CD4-positive, alpha-beta T cell treated with Interleukin-15 for 4 hours (primary cell): ENCODE data around the gene CD7.

ENCODE experiments used
- DNase-seq: peaks from one replicate; pipeline ENCODE4 v3.0.0-alpha.2; 2020; ENCODE audit warnings: low spot score

The CD7 gene

DNA sequence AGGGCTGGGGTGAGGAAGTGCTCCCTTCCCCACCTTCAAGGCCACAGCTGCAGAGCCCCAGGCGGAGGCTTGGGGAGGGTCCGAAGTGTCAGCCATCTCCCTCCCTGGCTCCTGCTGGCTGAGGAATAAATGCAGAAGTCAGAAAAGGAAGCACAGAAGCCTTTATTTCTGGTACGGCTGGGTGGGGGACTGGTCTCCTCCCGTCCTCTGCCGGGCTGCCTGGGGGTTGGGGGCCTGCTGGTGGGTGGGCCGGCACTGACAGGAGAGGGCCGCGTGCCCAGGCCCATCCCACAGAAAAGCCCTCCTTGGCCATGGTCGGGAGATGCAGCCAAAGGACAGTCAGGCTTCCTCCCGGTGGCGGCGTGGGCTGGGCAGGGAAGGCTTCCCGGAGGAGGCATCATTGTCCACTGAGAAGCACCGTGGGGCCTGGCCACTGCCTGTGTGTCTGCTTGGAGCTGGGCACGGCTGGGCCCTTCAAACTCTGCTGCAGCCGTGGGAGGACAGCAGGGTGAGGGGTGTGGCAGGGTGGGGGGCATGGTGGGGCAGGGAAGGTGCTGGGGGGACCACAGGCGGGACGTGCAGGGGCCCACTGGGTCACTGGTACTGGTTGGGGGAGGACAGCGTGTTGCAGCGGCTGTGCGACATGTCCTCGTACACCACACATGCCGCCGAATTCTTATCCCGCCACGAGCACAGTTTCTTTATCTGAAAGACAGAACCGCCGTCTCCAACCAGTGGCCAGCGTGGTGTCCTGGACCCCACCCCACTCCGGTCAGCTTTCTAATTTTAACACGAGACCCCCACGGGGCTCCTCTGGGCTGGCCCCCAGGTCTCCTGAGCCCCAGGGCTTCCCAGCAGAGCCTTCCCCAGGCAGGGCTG is 2.4 kb downstream of the CD7 start:
- no peak for DNase-seq

DNA sequence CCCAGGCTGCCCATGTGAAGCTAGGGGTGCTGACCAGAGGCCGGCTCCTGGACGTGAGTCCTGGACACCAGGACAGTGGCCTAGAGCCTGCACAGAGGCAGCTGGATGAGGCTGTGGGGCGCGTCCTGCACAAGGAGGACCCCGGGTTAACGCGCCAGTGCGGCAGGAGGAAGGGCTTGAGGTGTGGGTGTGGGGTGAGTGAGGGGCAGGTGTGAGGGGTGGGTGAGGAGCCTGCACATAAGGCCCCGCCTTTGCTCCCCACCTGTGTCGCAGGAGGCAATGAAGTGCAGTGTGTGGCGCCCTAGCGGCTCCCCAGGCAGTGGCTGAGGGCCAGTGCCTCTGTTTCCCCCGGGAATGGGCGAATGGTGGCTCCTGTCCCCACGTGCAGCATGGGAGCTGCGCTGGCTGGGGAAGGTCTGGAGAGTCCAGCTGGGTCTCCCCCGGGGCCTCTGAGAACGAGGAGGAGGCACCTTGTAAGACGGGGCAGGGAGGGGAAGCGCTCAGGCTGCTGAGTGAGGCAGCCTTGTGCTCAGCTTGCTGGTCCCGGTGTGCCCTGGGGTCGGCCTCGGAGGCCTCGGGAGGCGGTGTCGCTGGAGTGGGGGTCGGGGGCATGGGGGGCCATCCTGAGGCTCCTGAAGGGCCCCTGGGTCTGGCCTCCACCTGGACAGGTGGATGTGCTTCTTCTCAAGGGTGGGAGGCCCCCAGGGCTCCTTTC is 3.2 kb downstream of the CD7 start:
- DNase-seq: no peak

DNA sequence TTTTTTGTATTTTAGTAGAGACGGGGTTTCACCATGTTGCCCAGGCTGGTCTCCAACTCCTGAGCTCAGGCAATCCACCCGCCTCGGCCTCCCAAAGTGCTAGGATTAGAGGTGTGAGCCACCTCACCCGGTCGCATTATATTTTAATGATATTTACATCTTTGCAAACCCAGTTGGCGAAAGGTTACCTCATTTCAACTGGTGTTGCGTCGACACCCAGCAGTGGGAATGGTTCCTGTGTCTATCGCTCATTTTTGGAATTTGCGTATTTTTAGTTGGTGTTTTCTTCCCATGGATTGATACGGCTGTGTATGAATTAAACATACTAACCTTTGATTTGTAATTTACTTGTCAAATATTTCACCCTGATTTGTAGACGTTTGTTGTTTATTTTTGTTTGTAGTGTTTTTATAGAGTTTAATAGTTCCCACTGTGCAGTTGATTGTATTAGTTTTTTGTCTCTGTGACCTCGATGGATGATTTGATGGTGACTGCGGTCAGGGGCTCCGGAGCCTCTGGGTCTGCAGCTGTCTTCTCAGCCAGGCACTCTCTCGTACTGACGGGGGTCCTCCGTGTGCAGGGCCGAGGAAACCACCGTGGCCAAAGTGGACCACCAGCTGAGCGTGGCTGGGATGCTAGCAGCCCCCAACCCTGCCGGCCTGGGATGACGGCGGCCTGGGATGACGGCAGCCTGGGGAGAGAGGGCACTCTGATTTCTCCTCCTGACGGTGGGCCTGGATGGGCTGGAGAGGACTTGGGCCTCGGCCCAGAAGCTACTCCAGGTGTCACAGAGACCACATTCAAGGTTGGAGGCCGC is 4.0 kb downstream of the CD7 start:
- DNase-seq: no peak

DNA sequence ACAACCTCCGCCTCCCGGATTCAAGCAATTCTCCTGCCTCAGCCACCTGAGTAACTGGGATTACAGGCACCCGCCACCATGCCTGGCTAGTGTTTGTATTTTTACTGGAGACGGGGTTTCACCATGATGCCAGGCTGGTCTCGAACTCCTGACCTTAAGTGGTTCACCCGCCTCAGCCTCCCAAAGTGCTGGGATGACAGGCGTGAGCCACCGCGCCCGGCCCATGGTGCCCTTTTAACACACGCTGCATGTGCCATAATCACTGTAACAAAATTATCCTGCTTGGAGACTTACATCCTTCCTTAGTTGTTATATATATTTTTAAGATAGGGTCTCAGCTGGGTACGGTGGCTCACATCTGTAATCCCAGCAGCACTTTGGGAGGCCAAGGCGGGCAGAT is 5.4 kb downstream of the CD7 start:
- no peak for DNase-seq

DNA sequence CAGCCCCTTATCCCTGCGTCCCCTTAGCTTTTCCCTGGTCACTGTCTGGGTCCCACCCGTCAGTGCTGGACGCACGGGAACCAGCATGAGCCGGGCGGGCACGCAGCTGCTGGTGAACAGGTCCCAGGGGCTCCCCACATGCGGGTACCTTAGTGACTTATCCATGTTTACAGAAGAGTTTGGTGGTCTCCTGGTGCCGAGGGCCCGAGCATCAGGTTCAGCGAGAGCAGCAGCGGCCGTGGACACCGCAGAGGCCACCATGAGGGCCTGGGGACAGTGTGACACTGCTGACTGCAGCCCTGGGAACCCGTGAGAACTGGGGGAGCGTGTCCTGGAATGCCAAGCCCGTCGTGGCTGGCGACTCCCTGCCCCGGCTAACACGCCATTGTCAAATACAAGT is 6.5 kb downstream of the CD7 start:
- no peak for DNase-seq

DNA sequence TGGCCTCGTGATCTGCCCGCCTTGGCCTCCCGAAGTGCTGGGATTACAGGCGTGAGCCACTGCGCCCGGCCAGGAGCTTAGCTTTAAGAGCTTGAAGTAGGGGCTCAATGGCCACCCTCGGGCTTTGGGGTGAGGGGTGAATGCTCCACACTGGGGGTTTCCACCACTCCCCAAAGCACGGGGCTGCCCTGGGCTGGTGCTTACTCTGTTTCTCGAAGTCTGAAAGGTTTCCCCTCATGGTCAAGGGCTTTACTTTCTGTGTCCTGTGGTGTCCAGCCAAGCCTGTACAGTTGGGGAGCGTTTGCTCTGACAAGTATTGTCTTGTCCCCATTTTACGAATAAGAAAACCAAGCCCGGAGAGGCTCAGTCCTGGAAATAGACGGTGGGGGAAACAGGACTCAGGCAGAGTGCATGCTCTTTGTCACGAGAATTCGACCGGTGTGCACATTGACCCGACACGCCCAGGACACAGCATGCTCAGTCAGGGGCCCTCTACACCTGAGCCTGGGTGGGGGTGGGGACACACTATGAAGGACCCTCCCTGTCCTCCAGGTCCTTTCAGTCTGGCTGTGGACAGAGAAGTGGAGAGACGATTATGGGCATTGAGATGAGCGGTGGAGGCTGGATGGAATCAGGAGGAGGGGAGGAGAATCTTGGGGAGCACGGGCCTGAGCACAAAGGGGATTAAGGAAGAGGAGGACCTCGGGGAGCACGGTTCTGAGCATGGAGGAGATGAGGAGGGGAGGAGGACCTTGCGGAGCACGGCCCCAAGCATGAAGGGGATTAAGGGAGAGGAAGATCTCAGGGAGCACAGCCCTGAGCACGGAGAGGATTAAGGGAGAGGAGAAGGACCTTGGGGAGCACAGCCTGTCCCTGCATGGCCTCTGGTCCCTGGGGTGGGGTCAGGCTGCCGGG is 7.5 kb downstream of the CD7 start:
- DNase-seq: no peak

DNA sequence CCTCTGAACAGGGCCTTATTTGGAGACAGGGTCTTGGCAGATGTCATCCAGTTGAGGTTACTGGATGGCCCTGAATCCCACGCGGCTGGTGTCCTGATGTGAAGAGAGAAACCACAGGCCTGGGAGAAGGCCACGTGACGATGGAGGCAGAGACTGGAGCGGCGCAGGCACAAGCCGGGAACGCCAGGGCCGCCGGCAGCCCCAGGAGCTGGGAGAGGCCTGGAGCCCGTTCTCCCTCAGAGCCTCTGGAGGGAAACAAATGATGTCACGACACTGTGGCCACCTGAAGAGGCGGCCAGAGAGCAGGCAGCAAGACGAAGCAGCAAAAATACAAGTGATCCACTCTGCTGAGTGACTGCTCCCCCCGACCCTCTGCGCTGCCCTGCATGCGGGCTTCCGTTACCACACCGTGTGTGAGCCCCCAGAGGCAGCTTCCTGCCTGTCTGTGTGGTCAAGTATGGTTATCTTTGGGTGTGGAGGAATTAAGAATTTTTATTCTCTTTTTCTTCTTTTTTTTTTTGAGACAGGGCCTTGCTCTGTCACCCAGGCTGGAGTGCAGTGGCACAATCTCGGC is 11.6 kb downstream of the CD7 start:
- DNase-seq: no peak

DNA sequence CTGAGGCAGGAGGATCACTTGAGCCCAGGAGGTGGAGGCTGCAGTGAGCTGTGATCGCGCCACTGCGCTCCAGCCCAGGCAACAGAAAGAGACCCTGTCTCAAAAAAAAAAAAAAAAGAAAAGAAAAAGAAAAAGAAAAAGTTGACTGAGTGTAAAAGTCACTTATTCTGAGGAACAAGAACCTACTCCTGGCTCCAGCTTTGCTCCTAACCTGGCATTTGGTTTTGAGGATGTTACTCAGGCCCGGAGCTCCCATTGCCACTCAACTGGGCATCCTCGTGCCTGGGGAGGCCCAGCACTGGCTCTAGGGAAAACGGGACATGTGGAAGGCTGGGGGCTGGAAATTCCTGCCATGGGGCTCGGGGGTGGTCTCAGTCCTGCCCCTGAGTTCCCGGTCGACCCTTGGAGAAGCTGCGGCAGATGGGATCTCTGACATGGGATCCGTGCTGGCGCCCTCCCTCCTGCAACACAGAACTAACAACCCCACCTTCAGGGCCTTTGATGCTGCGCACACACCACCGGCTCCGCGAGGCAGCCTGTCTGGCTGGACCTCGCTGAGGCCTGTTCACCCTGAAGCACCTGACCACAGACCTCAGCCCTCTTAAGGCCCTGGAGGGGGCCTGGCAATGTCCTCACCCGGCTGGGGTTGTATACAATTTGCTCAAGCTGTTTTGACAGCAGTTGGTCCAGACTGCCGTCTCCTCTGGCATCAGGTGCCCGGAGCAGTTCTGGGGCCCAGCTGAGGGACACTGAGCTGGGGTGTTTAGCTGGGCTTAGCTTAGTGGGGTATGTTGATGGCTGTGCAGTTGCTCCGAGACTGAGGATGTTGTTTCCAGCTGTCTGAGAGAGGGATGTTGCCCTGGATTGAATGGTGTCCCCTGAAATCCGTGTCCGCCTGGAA is 12.3 kb downstream of the CD7 start:
- no peak for DNase-seq

DNA sequence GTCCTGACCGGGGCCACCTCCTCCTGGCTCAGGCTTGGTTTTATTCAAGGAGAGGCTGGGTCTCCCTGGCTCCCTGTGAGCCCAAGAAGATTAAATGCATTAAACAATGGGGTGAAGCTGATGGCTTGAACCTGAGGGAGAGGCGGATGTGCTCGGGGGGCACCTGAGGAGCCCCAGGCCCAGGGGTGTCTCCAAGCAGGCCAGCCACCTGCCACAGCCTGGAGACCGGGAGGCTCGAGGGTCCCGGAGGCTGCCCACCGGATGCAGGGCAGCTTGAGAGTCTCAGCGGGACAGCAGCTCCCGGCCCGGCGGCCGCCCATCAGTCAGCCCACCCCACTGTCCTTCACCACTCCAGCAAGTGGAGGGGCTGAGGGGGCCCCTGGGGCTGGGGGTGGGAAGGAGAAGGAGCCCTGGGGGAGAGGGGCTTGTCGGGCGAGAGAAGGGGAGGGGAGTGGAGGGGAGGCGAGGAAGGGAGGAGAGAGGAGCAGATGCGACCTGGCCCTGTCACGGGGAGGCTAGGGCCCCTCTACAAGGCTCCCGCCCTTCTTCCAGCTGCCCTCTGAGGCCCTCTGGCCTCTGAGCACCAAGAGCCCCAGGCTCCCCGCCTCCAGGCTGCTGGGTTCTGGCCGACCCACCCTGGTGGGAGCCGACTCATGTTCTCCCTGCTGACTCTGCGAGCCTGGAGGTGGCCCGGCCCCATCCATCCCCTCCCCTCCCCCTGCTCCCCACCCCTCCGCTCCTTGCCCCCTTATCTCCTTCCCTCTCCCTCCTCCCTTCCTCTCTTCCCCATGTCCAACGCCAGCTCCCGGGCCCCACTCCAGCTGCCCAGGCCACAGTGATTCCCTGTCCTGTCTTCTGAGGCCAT is 13.2 kb downstream of the CD7 start:
- DNase-seq: no peak

DNA sequence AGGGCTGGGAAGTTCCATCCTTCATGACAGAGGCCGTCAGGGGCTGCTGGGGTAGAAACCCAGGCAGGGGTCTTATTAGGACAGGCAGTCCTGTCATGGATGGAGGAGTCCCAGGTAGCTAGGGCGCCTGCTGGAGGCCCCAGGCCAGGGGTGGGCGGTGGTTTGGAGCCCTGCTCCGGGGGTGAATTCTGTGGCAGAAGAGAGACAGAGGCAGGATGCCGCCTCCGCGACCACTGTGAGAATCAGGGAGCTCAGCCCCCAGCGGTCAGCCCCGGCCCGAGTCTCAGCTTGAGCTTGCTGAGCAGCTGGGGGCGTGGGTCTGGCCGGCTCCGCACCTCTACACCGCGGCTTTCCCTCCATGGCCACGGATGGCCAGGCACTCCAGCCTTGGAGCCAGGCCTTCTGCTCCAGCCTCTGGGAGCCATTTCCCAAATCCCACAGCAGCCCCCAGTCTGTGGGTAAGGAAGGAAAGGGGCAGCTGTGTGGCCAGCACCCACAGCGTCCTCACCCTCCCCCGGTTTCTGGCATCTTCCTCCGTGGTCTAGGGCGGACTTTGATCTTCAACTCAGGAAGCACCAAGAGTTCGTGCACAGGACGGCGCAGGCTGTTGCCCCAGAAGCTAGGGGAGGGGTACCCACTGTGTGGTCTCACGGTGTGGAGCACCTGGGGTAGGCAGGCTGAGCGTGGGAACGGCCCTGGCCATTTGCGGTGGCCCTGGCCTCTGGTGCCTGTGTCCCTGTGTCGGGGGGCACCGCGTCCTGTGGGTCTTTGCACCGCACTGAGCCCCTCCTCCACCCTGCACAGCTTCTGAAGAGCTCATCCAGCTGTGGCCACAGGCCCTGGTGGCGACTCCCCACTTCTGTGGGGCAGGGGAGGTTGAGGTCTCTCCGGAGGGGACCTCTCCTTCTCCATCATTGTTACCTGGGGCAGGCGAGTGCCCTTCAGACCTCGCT is 14.1 kb downstream of the CD7 start:
- peak; percentile 36 for DNase-seq

DNA sequence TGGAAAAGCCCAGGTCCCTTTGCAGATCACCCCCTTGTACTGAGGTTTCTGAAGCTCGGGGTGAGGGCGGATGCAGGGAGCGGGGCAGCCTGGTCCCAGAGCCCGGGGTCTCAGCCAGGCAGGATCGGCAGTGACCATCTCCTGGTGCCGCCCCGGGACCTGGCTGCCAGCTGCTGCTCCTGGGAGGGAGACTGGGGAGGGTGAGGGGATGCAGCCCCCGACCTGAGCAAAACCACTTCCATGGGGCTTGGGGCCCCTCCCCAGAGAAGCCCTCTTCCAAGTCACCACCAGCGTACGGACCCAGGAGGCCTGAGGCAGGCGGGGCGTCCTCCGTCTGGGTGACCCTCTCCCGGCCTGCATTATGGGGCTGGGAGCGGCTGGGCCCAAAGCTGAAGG is 14.8 kb downstream of the CD7 start:
- no peak for DNase-seq

DNA sequence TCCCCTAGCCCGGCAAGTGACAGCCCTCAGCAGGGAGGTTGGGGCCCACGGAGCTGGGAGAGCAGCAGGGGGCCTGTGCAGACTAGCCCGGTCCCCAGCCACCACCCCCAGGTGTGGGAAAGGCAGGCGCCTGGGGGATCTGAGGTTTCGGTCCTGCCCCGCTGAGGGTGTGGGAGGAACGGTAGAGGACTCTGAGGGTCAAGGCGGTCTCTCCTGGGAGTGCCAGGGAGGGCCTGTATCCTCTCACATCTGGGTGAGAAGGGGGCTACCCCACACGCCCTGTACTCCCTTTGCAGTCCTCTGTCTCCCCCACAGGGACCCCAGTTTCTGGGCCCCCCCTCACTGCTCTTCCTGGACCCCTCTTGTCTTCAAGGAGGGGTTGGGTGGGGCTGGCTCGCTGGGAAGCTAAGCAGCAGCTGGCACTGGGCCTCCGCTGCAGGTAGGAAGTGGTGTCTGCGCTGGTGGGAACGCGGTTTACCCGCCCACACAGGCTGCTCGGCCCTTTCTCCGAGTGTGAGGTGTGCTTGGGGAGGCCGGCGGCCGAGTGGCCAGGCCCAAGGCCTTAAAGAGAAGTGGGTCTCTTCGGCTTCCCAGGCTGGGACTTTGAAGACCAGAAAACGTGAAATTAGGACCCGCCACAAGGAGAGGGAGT is 15.4 kb downstream of the CD7 start:
- DNase-seq: peak; percentile 41

DNA sequence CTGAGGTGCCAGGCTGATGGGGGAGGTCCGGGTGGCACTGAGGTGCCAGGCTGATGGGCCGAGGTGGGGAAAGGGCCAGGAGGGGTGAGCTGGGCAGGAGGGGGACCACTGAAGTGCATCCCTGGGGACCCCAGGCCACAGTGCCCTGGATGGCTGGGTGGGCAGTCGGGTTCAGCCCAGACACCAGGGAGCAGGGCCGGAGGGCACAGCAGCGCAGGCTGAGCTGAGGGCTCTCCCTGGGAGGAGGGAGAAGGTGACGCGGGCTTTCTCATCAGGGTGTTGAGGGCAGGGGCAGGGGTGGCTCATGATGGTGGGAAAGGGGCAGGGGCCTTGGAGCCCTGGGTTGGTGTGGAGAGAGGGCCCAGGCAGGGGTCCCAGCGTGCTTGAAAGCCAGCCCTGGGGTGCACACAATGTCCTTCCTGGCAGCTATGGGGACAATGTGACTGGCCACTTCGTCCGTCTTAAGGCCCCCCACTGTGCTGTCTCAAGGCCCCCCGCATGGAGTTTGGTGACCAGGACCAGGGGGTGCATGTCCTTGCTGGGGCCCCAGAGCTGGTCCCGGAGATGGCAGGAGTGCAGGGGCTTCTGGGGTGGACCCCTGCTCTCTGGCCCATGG is 16.0 kb downstream of the CD7 start:
- DNase-seq: no peak

DNA sequence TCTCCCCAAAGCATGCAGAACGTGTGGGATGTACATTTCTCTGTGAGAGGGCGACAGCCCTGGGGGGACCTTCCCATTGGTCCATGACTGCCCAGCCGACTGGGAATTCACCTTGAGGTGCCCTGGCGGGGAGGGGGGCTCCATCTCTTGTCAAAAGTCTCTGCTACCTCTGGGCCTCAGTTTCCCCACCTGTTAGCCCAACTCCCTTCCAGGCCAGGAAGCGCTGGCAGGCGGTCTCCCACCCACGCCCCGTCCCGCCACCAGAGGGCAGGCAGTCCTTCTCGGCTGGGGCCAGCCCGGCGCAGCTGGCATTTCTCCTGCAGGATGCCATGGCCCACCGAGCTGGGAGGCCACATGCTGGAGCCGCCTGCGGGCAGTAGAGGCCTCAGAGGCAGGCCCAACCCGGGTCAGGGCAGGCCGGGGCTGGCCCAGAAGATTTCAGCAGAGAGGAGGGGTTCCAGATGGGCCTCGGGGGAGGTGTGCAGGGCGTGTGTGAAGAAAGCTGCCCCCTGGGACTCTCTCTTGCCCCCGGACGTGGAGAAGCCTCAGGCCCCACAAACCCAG is 16.6 kb downstream of the CD7 start:
- peak; percentile 66 for DNase-seq

DNA sequence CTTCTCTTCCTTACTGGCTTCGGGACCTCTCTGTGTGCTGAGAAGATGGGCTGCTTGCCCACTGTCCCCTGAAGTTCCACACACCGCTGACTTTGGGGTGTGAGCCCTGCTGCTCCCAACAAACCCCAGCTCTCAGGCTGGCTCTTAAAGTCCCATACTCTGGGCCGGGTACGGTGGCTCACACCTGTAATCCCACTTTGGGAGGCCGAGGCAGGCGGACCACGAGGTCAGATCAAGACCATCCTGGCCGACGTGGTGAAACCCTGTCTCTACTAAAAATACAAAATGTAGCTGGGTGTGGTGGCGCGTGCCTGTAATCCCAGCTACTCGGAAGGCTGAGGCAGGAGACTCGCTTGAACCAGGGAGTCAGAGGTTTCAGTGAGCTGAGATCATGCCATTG is 17.2 kb downstream of the CD7 start:
- DNase-seq: no peak

DNA sequence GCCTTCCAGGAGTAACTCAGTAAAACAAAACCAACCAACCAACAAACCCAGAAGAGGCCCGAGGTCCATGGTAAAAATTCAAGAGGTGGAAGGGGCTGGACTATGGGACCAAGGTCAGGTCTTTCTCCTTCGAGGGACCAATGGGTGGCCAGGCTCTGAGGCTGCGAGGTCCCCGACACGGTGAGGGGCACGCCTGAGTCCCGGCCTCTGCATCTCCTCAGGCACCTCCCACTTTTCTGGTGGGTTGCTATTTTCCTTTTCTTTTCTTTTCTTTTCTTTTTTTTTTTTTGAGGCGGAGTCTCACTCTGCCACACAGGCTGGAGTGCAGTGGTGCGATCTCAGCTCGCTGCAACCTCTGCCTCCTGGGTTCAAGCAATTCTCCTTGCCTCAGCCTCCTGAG is 18.0 kb downstream of the CD7 start:
- no peak for DNase-seq
